HEK293T (cell line): ENCODE measurements around the gene PCDH1.
A peak's percentile ranks its signal among the peaks of the same experiment; 100 is the strongest.

Experiments
- CTCF ChIA-PET: fragments of 350-600 bp; formaldehyde crosslinking; extraction: SDS; loops from one replicate; lab custom pipeline; 2021; ENCODE audit warnings: antibody characterized with exemption, inconsistent platforms; lab: Yijun Ruan, JAX
- POLR2A ChIA-PET: fragments of 350-600 bp; formaldehyde crosslinking; extraction: SDS; loops from one replicate; lab custom pipeline; 2020; ENCODE audit warnings: antibody characterized with exemption, inconsistent platforms; lab: Yijun Ruan, JAX
- DNase-seq: peaks from one replicate; pipeline ENCODE4 v3.0.0; 2012; ENCODE audit warnings: mixed read lengths; ENCODE audit errors: extremely low spot score
- ARNT ChIP-seq: fragments of 450-650 bp; IDR thresholded peaks from 2 replicates; pipeline ENCODE4 v1.6.1; 2017; ENCODE audit warnings: mild to moderate bottlenecking
- BHLHE40 ChIP-seq: fragments of 450-650 bp; IDR thresholded peaks from 2 replicates; pipeline ENCODE4 v1.6.1; 2016; ENCODE audit warnings: mild to moderate bottlenecking, moderate library complexity, borderline replicate concordance
- CTBP1 ChIP-seq: fragments of 450-650 bp; IDR thresholded peaks from 2 replicates; pipeline ENCODE4 v1.6.1; 2016; ENCODE audit warnings: borderline replicate concordance
- ELF4 ChIP-seq: fragments of 450-650 bp; IDR thresholded peaks from 2 replicates; pipeline ENCODE4 v1.6.1; 2017; ENCODE audit warnings: antibody characterized with exemption
- FOXA1 ChIP-seq: fragments of 450-650 bp; IDR thresholded peaks from 2 replicates; pipeline ENCODE4 v1.6.1; 2016; ENCODE audit warnings: mild to moderate bottlenecking
- FOXK2 ChIP-seq: fragments of 450-650 bp; IDR thresholded peaks from 2 replicates; pipeline ENCODE4 v1.6.1; 2016; ENCODE audit warnings: mild to moderate bottlenecking
- FOXM1 ChIP-seq: fragments of 450-650 bp; IDR thresholded peaks from 2 replicates; pipeline ENCODE4 v1.6.1; 2017; ENCODE audit warnings: mild to moderate bottlenecking, borderline replicate concordance
- HDGF ChIP-seq: fragments of 450-650 bp; IDR thresholded peaks from 2 replicates; pipeline ENCODE4 v1.6.1; 2017; ENCODE audit warnings: antibody characterized with exemption, borderline replicate concordance
- L3MBTL2 ChIP-seq: fragments of 450-650 bp; conservative IDR thresholded peaks from 2 replicates; pipeline ENCODE4 v1.6.1; 2016; ENCODE audit warnings: mild to moderate bottlenecking
- LEF1 ChIP-seq: fragments of 450-650 bp; IDR thresholded peaks from 2 replicates; pipeline ENCODE4 v1.6.1; 2017; ENCODE audit warnings: mild to moderate bottlenecking, borderline replicate concordance
- NFRKB ChIP-seq: fragments of 450-650 bp; IDR thresholded peaks from 2 replicates; pipeline ENCODE4 v1.6.1; 2016; ENCODE audit warnings: mild to moderate bottlenecking, moderate library complexity
- PKNOX1 ChIP-seq: fragments of 450-650 bp; IDR thresholded peaks from 2 replicates; pipeline ENCODE4 v1.6.1; 2016
- SP1 ChIP-seq: fragments of 450-650 bp; IDR thresholded peaks from 2 replicates; pipeline ENCODE4 v1.6.1; 2017
- SUZ12 ChIP-seq: fragments of 450-650 bp; IDR thresholded peaks from 2 replicates; pipeline ENCODE4 v1.6.1; 2016; ENCODE audit warnings: mild to moderate bottlenecking
- TARDBP ChIP-seq: fragments of 450-650 bp; IDR thresholded peaks from 2 replicates; pipeline ENCODE4 v1.6.1; 2016
- ZNF384 ChIP-seq: fragments of 450-650 bp; IDR thresholded peaks from 2 replicates; pipeline ENCODE4 v1.6.1; 2016

Gene PCDH1

GRCh38 chr5:141876628-141877355 lies 1.4 kb downstream of the PCDH1 start:
- no peak for DNase-seq
- TF ChIP-seq PKNOX1 (no peak), SUZ12 (no peak), CTBP1 (no peak), BHLHE40 (no peak), ELF4 (no peak), FOXM1 (no peak), ARNT (no peak), HDGF (no peak), SP1 (no peak), L3MBTL2 (no peak)
- POLR2A ChIA-PET, result interaction anchor here (3.4 to 7.4 kb wide), 2 partner anchors 27 to 46 kb away, joined by 21 to 47 read pairs; partner anchors contain the start of gene DELE1
- CTCF ChIA-PET, result interaction anchor here (0.9 to 3.8 kb wide), 5 partner anchors 63 to 207 kb away, joined by 3 to 19 read pairs (median 7); no protein-coding TSS in a partner anchor

GRCh38 chr5:141875795-141876627 lies 2.2 kb downstream of the PCDH1 start:
- ChIA-PET CTCF (interaction anchor here (0.9 to 3.8 kb wide), 4 partner anchors 53 to 207 kb away, joined by 3 to 19 read pairs (median 6); no protein-coding TSS in a partner anchor), POLR2A (interaction anchor here (2.0 to 3.4 kb wide), 2 partner anchors 26 to 47 kb away, joined by 6 to 21 read pairs; partner anchors contain the start of gene DELE1)
- DNase-seq, result peak; percentile 39
- peak; percentile 35; the same call in 1 of the 2 replicates for TF ChIP-seq L3MBTL2
- no peak for TF ChIP-seq LEF1
- no peak for TF ChIP-seq CTBP1

GRCh38 chr5:141875022-141875740 lies 3.0 kb downstream of the PCDH1 start:
- POLR2A ChIA-PET, result interaction anchor here (2.0 kb wide), 1 partner anchor 48 kb away, joined by 6 read pairs; the partner anchor contains the start of gene DELE1
- TF ChIP-seq ELF4 (no peak), NFRKB (no peak), HDGF (no peak), BHLHE40 (no peak), FOXM1 (no peak), PKNOX1 (no peak), ARNT (no peak), L3MBTL2 (no peak), FOXA1 (no peak), TARDBP (no peak), LEF1 (no peak), ZNF384 (no peak), CTBP1 (no peak)
- CTCF ChIA-PET, result interaction anchor here (1.1 kb wide), 1 partner anchor 53 kb away, joined by 3 read pairs; no protein-coding TSS in a partner anchor
- no peak for DNase-seq

- no peak for TF ChIP-seq FOXM1
- no peak for TF ChIP-seq PKNOX1
- TF ChIP-seq TARDBP, result no peak
- TF ChIP-seq L3MBTL2, result no peak
- TF ChIP-seq ZNF384, result no peak
- TF ChIP-seq LEF1, result no peak
- TF ChIP-seq ARNT, result no peak
- CTCF ChIA-PET, result interaction anchor here (1.1 kb wide), 1 partner anchor 52 kb away, joined by 3 read pairs; no protein-coding TSS in a partner anchor
- POLR2A ChIA-PET, result interaction anchor here (2.0 kb wide), 1 partner anchor 49 kb away, joined by 6 read pairs; the partner anchor contains the start of gene DELE1
- no peak for DNase-seq
These were observed 3.8 kb downstream of the PCDH1 start for GRCh38 chr5:141874262-141874964.

GRCh38 chr5:141873933-141874261 lies 4.3 kb downstream of the PCDH1 start:
- no peak for DNase-seq
- no peak for TF ChIP-seq BHLHE40
- TF ChIP-seq HDGF, result no peak
- TF ChIP-seq LEF1, result no peak
- TF ChIP-seq SP1, result no peak
- TF ChIP-seq FOXK2, result no peak
- ChIA-PET POLR2A (no interaction called here), CTCF (no interaction called here)
